ENCODE results near the gene PRKCA.

DNA sequence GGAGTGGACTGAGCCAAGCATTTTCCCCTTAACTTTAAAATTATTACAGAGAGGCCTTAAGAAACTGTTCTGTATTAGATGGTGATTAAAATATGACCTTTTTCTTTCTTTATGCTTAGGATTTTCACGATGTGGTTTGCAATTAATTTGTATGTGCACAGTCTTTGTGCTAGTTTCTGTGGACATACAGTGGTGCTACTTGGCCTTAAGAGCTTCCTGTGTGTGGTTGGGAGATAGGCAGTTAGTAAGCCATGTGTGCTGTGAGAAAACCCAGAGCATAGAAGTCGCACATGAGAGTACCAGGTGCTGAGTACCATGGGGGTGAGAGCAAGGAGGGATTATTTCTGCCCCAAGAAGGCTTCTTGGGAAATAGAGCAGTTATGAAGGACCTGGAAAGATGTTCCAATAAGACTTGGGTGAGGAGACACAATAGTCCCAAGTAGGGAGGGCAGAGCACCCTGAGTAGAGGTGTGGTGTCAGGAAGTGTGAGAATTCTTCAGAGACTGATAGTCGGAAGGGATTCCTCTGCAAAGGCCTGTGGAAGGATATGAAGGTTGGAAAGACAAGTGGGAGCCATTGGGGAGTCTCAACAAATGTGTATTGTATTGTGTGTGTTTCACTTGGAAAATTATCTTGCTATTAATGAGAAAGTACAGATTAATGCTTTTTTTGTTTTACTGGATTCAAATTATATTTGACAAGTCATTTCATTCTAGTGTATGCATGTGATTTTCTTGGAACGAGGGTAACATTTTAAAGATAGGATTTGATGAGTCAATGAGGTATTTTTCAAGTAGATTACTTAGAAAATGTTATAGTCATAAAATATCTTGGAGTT, 239.9 kb downstream of the PRKCA start:
- TF ChIP-seq POLR2A (IDR thresholded peaks at IDR 0.05), result no peak
- TF ChIP-seq, protein P1, sequence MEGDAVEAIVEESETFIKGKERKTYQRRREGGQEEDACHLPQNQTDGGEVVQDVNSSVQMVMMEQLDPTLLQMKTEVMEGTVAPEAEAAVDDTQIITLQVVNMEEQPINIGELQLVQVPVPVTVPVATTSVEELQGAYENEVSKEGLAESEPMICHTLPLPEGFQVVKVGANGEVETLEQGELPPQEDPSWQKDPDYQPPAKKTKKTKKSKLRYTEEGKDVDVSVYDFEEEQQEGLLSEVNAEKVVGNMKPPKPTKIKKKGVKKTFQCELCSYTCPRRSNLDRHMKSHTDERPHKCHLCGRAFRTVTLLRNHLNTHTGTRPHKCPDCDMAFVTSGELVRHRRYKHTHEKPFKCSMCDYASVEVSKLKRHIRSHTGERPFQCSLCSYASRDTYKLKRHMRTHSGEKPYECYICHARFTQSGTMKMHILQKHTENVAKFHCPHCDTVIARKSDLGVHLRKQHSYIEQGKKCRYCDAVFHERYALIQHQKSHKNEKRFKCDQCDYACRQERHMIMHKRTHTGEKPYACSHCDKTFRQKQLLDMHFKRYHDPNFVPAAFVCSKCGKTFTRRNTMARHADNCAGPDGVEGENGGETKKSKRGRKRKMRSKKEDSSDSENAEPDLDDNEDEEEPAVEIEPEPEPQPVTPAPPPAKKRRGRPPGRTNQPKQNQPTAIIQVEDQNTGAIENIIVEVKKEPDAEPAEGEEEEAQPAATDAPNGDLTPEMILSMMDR (IDR thresholded peaks at IDR 0.05), result no peak

All from uterus (tissue), 2 donors.